Vagina (tissue), 2 donors: ENCODE results near the gene MCM5. TPM values are rescaled to one million over a fixed set of nuclear protein-coding genes. Genes with fewer than 3 reads are reported as not detected.

Source experiments
- DNase-seq, 2 donors: peaks; one replicate each; pipeline ENCODE4 v3.0.0-alpha.2; 2017; ENCODE audit errors: extremely low spot score in 2 of 2
- H3K27ac ChIP-seq: fragments of 200-600 bp; sonication (generic); one replicate; pipeline ENCODE4 v1.5.1; 2019
- H3K27me3 ChIP-seq: fragments of 200-600 bp; sonication (generic); one replicate; pipeline ENCODE4 v1.5.1; 2019
- H3K36me3 ChIP-seq, 2 donors: fragments of 200-600 bp; sonication (generic); one replicate each; pipeline ENCODE4 v1.5.1; 2017 to 2019
- H3K4me1 ChIP-seq: fragments of 200-600 bp; sonication (generic); one replicate; pipeline ENCODE4 v1.5.1; 2019
- H3K4me3 ChIP-seq, 2 donors: fragments of 200-600 bp; sonication (generic); 1 replicate in 1 of 2; 2 replicates in 1 of 2; pipeline ENCODE4 v1.5.1; 2016 to 2019
- H3K9me3 ChIP-seq: fragments of 200-600 bp; sonication (generic); one replicate; pipeline ENCODE4 v1.5.1; 2019
- POLR2A ChIP-seq, 2 donors: fragments of 450-650 bp; IDR thresholded peaks; one replicate each; pipeline ENCODE4 v1.6.1; 2017; ENCODE audit warnings: antibody characterized with exemption in 2 of 2, mild to moderate bottlenecking in 2 of 2, moderate library complexity in 2 of 2
- POLR2AphosphoS5 ChIP-seq, 2 donors: sonication (generic); formaldehyde crosslinking; IDR thresholded peaks; one replicate each; pipeline ENCODE4 v1.9.0; 2017; ENCODE audit warnings: antibody characterized with exemption in 2 of 2, mild to moderate bottlenecking in 2 of 2, low read depth in 1 of 2; ENCODE audit not compliant: insufficient read depth in 1 of 2
- intact Hi-C: fragments of 100-400 bp; cut with DNase I; formaldehyde crosslinking; loops from one replicate; pipeline ENCODE4 v1.15.1; 2023
- total RNA-seq: library from RNA; depleted of rRNA; stranded (reverse); fragments of >200 nt; gene quantifications from one replicate; pipeline ENCODE4 v1.2.3, GENCODE V29; 2016
- TF ChIP-seq, protein P1 (sequence below), 3 experiments: fragments of 450-650 bp in 2 of 3; fragments of 200-600 bp in 1 of 3; sonication (generic) in 1 of 3; IDR thresholded peaks; one replicate each; pipeline ENCODE4 v1.5.1; 2017 to 2019; ENCODE audit warnings: antibody characterized with exemption in 3 of 3, mild to moderate bottlenecking in 2 of 3, moderate library complexity in 2 of 3

The MCM5 gene
- total RNA-seq, 1 donor from 2014 or later: 17.9 TPM

DNA sequence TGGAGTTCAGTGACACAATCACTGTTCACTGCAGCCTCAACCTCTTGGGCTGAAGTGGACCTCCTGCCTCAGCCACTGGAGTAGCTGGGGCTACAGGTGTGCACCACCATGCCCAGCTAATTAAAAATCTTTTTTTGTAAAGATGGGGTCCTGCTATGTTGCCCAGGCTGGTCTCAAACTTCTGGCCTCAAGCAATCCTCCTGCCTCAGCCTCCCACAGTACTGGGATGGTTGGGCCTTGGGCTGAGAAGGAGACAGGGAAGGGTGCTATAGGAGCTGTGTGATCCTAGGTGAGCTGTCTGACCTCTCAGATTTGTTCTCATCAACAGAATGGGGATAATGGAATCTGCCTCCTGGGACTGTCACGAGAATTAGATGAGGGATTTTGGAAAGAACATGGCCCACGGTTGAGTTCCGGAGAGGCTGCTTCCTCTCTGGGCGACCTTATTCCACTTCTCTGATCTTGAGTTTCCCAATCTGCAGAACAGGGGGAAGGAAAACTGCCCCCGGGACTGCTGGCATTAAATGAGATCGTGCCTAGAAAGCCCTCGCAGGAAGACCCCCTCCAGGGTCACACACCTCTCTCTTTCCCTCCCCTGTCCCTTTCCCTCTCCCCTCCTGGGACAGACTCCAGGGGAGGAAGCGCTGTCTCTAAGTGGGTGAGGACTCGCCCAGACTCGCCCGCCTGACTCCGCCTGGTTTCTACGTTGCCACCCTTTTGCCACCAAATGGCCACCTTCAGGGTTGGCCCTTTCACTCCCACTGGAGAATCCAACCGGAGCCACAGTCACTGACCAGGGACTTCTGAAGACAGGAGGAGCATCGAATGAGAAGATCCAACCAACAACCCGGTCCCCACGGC, 50.1 kb downstream of the MCM5 start:
- TF ChIP-seq, protein P1, sequence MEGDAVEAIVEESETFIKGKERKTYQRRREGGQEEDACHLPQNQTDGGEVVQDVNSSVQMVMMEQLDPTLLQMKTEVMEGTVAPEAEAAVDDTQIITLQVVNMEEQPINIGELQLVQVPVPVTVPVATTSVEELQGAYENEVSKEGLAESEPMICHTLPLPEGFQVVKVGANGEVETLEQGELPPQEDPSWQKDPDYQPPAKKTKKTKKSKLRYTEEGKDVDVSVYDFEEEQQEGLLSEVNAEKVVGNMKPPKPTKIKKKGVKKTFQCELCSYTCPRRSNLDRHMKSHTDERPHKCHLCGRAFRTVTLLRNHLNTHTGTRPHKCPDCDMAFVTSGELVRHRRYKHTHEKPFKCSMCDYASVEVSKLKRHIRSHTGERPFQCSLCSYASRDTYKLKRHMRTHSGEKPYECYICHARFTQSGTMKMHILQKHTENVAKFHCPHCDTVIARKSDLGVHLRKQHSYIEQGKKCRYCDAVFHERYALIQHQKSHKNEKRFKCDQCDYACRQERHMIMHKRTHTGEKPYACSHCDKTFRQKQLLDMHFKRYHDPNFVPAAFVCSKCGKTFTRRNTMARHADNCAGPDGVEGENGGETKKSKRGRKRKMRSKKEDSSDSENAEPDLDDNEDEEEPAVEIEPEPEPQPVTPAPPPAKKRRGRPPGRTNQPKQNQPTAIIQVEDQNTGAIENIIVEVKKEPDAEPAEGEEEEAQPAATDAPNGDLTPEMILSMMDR (IDR thresholded peaks at IDR 0.05): no peak
- no peak for TF ChIP-seq POLR2AphosphoS5 (IDR thresholded peaks at IDR 0.05; ENCODE audit: insufficient read depth in 1 of 2, low read depth in 1 of 2)
- no peak for TF ChIP-seq POLR2A (IDR thresholded peaks at IDR 0.05)
- intact Hi-C loops: no loop called here
- no peak overlapping the region for H3K4me3 ChIP-seq
- no peak for DNase-seq
- peaks cover 7% of the 10 kb centered on the region for H3K4me1 ChIP-seq
- no peaks in the 10 kb centered on the region for H3K9me3 ChIP-seq
- no peaks in the 10 kb centered on the region for H3K36me3 ChIP-seq
- H3K27me3 ChIP-seq: no peaks in the 10 kb centered on the region
- no peak overlapping the region for H3K27ac ChIP-seq

DNA sequence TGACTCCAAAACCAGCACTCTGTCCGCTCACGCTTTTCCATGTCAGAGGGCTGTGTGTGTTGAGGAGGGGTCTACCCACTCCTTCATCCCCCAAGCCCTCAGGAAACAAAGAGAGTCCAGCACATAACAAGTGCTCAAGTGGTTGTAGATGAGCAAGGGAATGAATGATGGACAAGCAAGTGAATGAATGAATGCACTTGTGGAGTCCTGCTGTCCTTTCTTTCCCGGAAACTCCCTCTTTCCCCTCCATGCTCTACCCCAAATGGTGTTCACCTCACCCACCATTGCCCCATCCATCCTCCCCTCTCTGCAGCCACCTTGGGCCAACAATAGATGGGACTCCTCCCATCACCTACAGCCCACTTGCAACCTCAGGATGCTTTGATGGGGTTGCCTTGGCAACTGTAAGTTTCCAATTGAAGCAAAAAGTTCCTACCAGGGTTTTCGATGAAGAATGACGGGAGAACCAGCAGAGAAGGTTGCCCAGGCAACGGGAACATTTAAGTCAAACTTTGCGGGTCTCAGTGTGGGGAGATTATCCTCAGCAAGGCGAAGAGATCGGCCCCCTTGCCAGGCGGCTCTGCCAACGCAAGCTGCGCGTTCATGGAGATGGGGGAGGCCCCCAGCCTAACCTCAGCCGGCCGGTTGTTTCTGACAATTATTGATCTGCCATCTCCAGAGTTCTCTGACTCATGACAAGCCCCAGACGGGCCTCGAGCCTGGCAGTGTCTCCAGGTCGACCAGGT, 51.1 kb downstream of the MCM5 start:
- intact Hi-C loops: no loop called here
- H3K27ac ChIP-seq: no peak overlapping the region
- H3K4me1 ChIP-seq: peaks cover 7% of the 10 kb centered on the region
- H3K27me3 ChIP-seq: no peaks in the 10 kb centered on the region
- TF ChIP-seq, protein P1 (IDR thresholded peaks at IDR 0.05): no peak
- no peak overlapping the region for H3K4me3 ChIP-seq
- no peaks in the 10 kb centered on the region for H3K36me3 ChIP-seq
- no peaks in the 10 kb centered on the region for H3K9me3 ChIP-seq
- DNase-seq: no peak

DNA sequence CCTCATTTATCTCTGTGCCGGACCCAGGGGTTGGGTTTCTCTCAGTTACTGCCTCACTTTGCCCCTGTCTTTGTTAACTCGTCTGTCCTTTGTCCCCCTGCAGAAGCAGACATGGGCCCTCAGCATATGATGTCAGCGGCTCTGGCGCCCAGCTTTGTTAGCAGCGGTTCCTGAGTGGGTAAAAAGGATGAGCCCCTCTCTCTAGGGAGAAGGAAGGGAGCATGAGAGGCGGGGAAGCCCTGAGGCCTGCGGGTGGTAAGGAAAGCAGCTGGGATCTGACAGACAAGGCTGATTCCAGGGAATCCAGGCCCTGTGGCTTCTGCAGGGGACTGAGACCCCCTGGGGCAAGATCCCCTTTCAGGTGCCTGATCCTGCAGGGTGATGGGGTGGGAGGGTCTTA, 51.7 kb downstream of the MCM5 start:
- TF ChIP-seq POLR2A (IDR thresholded peaks at IDR 0.05) (no peak), POLR2AphosphoS5 (IDR thresholded peaks at IDR 0.05; ENCODE audit: insufficient read depth in 1 of 2, low read depth in 1 of 2) (no peak)

DNA sequence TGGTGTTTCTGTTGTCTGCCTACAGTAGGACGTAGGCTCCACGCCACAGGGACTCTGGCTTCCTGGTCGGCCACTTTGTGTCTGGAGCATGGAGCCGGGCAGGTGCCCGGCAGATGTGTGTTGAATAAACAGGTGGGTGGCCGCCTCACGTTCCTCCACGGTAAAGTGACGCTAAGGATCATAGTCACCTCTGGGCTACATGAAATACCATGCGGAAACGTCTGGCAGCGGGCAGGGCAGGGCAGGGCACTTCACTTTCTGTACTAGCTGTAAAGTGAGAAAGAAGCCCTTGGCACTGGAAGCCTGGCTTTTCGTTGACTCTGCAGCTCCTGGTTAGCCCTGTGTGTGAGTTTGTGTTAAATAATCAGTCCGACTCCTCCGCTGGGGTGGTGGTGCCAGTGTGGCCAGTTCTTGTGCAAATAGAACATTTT, 52.4 kb downstream of the MCM5 start:
- Histone ChIP-seq H3K36me3 (no peaks in the 10 kb centered on the region), H3K27me3 (no peaks in the 10 kb centered on the region), H3K9me3 (no peaks in the 10 kb centered on the region), H3K4me3 (no peak overlapping the region), H3K27ac (no peak overlapping the region), H3K4me1 (no peaks in the 10 kb centered on the region)
- TF ChIP-seq, protein P1 (IDR thresholded peaks at IDR 0.05): no peak
- TF ChIP-seq POLR2A (IDR thresholded peaks at IDR 0.05) (no peak), POLR2AphosphoS5 (IDR thresholded peaks at IDR 0.05; ENCODE audit: insufficient read depth in 1 of 2, low read depth in 1 of 2) (no peak)
- DNase-seq: no peak
- intact Hi-C loops: no loop called here

More for the DNA sequence above, 51.7 kb downstream of the MCM5 start:
- H3K36me3 ChIP-seq: no peaks in the 10 kb centered on the region
- H3K9me3 ChIP-seq: no peaks in the 10 kb centered on the region
- no peak overlapping the region for H3K4me3 ChIP-seq
- intact Hi-C loops: no loop called here
- no peaks in the 10 kb centered on the region for H3K27me3 ChIP-seq
- H3K4me1 ChIP-seq: peaks cover 7% of the 10 kb centered on the region
- no peak for DNase-seq
- no peak overlapping the region for H3K27ac ChIP-seq

DNA sequence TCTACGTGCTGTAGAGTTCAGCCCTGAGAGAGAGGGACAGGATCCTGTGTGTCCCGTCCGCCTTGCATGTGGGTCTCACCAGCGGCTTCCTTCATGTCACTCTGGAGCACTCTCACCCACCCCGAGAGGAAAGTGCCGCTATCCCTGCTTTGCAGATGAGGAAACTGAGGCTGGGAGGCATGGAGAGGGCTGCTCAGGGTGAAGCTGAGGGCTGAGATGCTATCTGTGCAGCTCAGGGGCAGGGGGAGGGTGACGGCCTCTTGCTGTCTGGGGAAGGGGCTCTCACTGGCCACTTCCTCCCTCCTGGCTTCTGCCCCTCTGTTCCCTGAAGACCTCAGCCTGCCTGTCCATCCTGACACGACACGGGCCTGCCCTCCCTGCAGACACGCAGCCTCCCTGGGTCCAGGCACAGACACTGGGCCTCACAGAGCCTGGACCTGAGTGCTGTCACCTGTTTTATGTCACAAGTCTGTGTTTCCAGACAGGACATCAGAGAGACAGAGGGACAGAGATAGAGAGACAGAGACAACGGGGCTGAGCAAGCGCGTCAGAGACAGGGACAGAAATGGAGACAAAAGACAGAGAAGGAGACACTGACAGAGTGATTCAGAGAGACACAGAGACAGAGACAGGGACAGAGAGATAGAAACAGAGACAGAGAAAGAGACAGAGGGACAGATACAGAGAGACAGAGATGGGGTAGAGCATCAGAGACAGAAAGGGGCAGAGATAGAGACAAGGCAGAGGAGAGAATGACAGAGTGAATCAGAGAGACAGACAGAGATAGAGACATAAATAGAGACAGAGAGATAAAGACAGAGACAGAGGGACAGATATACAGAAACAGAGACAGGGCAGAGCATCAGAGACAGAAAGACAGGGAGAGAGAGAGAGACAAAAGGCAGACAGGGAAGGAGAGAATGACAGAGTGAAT, 53.1 kb downstream of the MCM5 start:
- intact Hi-C loops: no loop called here
- DNase-seq: no peak
- H3K9me3 ChIP-seq: no peaks in the 10 kb centered on the region
- no peak overlapping the region for H3K27ac ChIP-seq
- H3K27me3 ChIP-seq: no peaks in the 10 kb centered on the region
- H3K4me3 ChIP-seq: no peak overlapping the region
- H3K36me3 ChIP-seq: no peaks in the 10 kb centered on the region
- H3K4me1 ChIP-seq: no peaks in the 10 kb centered on the region
- TF ChIP-seq POLR2A (IDR thresholded peaks at IDR 0.05) (no peak), POLR2AphosphoS5 (IDR thresholded peaks at IDR 0.05; ENCODE audit: insufficient read depth in 1 of 2, low read depth in 1 of 2) (no peak)
- TF ChIP-seq, protein P1 (IDR thresholded peaks at IDR 0.05): no peak
